DND-41 (cell line): ENCODE data around the gene TRIM9.

Experiments used
- EZH2 ChIP-seq: IDR thresholded peaks from 3 replicates; pipeline ENCODE4 v1.6.1; 2012; ENCODE audit warnings: borderline replicate concordance, low read depth, mild to moderate bottlenecking, moderate library complexity, low read length, inconsistent platforms; ENCODE audit not compliant: severe bottlenecking
- TF ChIP-seq, protein P1 (sequence below): IDR thresholded peaks from 2 replicates; pipeline ENCODE4 v1.5.1; 2012; ENCODE audit warnings: borderline replicate concordance, low read length, moderate library complexity, mild to moderate bottlenecking; ENCODE audit not compliant: poor library complexity, severe bottlenecking; ENCODE audit errors: extremely low read depth

DNA sequence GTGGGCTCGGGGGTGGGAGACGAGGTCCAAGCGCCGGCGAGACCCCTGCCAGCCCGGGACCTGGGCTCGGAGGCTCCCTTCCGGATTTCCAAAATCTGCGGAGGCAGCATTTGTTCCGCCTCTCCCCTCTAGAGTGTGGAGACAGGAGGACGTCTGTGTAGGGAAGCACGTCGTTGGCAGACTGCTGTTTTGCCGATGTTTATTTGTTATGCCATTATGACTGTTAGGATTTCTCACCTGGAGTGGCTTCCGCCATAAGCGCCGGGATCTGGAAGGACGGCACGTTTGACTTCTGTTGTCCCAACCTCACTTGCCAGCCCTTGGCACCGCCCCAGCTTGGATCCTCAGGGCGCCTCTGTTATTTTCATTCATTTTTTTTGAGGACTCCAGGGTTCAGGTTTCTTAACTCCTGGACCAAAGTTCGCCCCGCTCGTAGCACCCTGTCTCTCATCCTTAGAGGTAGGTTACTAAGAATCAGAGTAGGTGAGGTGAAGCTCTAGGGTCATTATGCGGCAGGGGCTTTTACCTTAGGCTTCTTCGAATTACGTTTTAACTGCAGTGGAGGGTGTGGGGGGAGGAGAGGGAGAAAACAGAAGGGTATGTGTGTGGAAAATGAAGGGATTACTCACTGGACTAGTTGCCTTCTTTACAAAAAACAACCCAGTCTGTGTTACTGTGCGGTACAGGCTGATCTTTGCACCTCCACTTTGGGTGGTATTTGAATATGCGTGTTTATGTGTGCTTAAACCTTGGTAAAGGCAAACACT, 150.1 kb downstream of the TRIM9 start:
- TF ChIP-seq, protein P1, sequence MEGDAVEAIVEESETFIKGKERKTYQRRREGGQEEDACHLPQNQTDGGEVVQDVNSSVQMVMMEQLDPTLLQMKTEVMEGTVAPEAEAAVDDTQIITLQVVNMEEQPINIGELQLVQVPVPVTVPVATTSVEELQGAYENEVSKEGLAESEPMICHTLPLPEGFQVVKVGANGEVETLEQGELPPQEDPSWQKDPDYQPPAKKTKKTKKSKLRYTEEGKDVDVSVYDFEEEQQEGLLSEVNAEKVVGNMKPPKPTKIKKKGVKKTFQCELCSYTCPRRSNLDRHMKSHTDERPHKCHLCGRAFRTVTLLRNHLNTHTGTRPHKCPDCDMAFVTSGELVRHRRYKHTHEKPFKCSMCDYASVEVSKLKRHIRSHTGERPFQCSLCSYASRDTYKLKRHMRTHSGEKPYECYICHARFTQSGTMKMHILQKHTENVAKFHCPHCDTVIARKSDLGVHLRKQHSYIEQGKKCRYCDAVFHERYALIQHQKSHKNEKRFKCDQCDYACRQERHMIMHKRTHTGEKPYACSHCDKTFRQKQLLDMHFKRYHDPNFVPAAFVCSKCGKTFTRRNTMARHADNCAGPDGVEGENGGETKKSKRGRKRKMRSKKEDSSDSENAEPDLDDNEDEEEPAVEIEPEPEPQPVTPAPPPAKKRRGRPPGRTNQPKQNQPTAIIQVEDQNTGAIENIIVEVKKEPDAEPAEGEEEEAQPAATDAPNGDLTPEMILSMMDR: no peak
- TF ChIP-seq EZH2: no peak
